Renal cortical epithelial cell (primary cell): Measurements from ENCODE around the gene SNED1. TPM values are rescaled to one million over a fixed set of nuclear protein-coding genes. Genes with fewer than 3 reads are reported as not detected.
A peak's percentile ranks its signal among the peaks of the same experiment; 100 is the strongest.

Experiments used
- DNase-seq: peaks from one replicate; pipeline ENCODE4 v3.0.0-alpha.2; 2011; ENCODE audit warnings: low read depth
- total RNA-seq: library from RNA; depleted of rRNA; stranded (reverse); fragments of >200 nt; gene quantifications from 2 replicates; pipeline ENCODE4 v1.2.3, GENCODE V29; 2014

SNED1 gene
- 1.6 and 4.2 TPM in 2 replicates for total RNA-seq

GRCh38 chr2:240997856-240998705 is at the start of gene SNED1:
SNED1 (plus strand) TSS chr2:240998618; CDS start chr2:240998838, 220 bp downstream.
- peak; percentile 50 for DNase-seq

DNA sequence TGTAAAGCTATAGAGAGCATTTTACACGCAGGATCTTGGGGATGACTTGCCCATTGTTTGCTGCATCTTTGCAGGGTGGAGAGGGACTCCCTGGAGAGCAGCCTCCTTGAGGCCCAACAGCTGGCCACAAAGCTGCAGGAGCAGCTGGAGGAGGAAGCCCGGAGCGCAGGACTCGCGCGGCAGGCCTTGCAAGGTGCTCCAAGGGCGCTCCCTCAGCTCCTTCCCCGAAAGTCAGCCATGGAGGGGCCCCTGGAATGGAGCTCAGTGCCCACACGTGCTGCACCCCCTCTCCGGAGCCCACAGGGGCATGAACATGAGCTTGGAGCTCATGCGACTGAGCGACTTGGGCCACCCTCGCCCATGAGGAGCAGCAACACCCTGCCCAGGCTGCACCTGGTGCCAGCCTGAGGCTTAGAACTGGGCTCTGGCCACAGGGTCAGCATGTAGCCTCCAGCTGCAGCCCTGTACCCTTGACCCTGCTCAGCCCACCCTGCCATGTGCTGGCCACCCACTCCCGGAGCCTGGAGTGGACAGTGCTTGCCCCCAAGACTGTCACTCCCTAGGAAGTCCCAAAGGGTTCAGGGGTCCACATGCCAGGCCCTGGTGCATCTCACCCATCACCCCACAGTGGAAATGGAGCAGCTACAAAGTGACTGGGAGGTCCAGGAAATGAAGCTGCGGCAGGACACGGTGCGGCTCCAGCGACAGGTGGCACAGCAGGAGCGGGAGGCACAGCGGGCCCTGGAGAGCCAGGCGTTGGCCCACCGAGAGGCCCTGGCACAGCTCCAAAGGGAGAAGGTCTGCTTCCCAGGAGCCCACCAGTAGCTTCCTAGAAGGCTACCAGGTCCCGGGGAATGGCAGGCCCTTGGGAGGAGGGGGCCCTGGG is 49.3 kb upstream of the SNED1 start:
- DNase-seq: no peak

DNA sequence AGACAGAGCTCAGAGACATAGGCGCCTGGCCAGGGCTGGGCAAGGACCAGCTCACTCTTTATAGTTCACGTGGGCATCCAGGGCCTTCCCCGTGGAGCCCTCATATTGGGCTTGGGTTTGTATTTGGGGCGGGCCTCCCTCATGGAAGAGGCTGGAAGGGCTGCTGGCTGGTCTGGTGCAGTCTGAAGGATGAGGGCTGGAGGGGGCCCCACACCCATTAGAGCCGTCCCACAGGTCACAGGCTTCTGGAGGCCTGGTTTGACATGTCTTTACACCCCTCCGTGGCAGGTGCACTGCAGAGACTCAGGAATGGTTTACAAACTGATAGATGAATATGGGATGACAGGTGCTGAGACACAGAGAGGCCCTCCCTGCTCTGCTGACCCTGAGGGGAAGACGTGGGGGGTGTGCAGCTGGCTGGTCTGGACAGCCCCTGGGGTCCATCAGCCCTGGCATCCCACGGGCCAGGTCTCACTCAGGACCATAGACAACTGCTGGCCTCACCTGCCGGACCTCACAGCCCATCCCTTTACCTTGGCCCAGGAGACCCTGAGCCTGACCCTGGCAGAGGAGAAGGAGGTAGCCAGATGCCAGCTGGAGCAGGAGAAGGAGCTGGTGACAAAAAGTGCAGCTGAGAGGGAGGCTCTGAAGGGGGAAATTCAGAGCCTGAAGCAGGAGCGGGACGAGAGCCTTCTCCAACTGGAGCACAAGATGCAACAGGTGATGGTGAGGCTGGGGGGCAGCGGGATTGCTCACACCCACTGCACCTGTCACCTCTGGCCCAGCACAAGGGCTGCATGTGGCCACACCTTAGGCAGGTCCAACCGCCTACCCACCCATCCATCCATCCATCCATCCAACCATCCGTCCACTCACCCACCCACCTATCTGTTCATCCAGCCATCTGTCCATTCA is 48.4 kb upstream of the SNED1 start:
- no peak for DNase-seq

DNA sequence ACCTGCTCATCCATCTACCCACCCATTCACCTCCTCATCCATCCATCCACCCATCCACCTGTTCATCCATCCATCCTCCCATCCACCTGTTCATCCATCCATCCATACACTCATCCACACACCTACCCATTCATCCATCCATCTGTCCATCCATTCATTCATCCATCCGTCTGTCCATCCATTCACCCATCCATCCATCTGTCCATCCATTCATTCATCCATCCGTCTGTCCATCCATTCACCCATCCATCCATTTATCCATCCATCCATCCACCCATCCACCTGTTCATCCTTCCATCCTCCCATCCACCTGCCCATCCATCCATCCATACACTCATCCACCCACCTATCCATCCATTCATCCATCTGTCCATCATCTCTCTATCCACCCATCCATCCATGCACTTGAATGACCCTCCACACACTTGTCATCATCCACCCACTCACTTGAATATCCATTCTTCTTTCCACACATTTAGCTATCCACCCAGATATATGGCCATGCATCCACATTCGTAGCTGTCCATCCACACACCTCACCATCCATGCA is 47.3 kb upstream of the SNED1 start:
- no peak for DNase-seq

GRCh38 chr2:240952496-240953246 is 45.7 kb upstream of the SNED1 start:
- DNase-seq: no peak

DNA sequence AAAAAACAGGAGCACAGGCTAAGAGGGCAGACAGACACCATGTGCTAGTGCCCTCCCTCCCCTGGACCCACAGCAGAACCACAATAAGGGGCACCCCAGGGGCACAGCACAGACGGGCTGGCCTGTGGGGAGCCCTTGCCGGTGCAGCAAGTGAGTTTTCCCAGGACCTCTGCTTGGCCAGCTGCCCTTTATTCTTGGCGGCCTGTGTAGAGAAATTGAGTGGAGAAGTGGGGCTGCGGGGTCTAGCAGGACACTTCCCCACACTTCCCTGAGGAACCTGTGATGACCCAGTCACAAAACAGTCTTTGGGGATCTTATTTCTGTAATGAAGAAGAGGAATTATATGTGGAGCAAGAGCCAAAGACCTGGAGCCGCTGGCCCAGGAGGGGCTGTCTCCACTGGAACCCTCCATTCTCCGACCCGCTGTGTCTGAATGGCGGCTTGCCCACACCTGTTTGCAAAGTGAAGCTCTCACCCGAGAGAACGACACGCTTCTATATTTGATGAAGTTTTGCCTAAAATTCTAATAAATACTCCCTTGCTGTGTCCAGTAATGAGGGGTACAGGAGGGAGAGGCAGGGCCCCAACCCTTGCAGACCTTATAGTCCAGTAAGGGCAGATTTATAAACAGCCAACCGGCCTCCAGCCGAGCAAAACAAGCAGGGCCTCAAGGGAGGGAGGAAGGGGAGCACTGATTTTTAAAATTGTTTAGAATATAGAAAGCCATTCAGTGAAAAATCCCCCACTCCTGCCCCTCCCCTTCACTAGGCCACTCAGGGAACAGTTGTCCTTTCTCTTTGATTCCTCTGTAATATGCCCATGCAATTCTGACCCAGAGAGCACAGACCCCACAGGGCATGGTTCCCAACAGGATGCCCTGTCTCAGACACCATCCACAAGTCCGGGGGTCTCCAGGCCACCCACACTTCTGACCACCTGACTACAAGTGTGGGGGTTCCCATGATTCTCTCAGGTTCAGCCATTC is 44.7 kb upstream of the SNED1 start:
- DNase-seq: no peak

GRCh38 chr2:240954436-240955305 is 43.7 kb upstream of the SNED1 start:
- DNase-seq: no peak

- DNase-seq: no peak
Measured at GRCh38 chr2:240955306-240956170, 42.9 kb upstream of the SNED1 start.

GRCh38 chr2:240956171-240956934 is 42.1 kb upstream of the SNED1 start:
- DNase-seq: no peak

GRCh38 chr2:240956935-240957655 is 41.3 kb upstream of the SNED1 start:
- DNase-seq: no peak

DNA sequence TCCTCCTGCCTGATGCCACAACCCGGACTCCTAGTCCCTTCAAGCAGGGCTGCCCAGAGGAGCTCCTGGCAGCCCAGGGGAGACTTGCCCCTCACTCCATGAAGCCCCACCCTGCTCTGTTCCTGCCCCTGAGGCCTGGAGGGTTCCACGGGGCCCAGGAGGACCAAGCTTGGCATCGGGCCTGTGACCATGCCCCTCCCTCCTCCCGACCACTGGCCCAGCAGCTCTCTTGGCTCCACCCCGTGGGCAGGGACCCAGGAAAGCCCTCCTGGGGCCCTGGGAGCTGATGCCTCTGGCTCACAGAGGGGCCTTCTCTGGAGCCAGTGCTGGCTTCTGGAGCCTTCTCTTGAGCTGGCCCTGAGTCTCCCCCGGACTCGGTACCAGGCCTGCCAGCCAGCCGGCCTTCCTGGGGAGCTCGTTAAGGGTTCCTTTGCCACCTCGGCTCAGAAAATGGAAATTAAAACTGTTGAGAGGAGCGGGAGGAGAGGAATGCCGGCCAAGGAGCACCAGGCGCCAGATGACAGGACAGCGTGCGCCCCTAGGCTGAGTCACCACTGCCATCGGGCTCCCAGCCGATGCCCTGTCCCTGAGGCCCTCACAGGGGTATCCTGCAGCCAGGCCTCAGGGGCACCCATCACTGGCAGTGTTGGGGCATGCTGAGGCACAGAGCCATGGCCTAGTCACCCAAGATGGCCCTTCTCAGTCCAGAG is 40.6 kb upstream of the SNED1 start:
- DNase-seq: no peak

DNA sequence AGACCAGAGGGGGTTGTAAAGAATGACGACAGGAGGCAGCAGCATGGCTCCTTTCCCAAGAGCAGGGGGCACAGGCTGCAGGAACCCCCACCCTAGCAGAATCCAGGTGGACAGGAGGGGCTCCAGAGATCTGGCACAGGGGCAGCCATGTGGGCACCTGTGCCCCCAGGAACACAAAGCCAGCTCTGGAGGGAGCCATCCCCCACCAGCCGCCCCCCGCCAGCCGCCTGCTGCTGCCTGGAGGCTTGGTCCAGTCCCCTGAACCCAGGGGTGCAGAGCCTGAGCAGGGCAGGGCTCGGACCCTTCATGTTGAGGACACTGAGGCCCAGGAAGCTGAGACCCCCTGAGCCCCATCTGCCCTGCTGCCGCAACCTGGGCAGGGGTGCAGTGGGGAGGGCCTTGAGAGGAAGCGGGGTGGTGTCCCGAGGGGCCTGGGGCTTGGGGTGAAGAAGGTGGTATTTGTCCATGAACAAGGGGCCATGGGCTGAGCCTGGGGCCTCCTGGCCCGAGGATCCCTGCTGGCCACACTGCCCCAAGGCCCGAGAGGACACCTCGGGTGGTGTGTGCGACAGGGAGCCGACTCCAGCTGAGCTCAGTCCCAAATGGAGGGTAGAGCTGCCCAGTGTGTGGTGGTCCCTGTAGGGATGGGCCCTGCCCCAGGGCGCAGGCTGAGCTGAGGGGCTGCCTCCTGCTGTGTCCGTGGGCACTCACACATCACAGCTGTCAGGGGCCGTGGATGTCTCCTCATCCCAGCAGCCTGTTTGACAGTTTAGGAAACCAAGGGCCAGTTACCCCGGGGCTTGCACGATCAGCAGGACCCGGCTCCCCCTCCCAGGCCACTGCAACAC is 39.8 kb upstream of the SNED1 start:
- DNase-seq: no peak

DNA sequence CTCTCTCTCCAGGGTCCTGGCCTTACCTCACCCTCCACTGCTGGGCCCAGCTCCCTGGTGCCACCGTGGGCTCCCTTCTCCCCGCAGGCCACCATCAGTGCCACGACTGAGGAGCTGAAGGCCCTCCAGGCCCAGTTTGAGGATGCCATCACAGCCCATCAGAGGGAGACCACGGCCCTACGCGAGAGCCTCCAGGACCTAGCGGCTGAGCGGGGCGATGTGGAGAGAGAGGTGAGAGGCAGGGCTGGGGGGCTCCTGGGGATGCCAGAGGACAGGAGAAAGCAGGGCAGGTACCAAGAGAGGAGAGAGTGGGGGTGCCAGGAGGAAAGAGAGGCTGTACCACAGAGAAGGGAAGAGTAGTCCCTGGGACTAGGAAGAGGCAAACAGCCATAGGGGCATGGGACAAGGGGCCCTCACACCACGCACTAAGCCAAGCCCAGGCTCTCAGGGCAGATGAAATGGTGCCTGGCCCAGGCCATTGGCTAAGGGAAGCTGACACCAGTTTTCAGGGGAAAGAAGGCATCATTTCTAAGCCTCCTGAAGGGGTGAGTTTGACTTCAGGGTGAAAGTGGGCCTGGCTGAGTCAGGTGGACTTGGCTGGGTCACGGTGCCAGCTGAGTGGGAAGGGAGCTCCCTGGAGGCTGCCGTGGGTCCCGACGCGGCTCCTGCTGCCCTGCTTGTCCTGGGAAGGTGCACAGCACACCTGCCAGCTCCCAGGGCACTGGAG is 39.0 kb upstream of the SNED1 start:
- no peak for DNase-seq

GRCh38 chr2:240959941-240960308 is 38.5 kb upstream of the SNED1 start:
- no peak for DNase-seq
